Head of caudate nucleus (tissue), 42 donors: ENCODE data around the gene DYNLT2B.
"Not testable (repeated sequence)": the region's sequence is repeated elsewhere in the genome, so short reads cannot be mapped to it uniquely, and the experiment has no call there.

Experiments
- DNase-seq, 42 donors: peaks; one replicate each; pipeline versions ENCODE4 v3.0.0 to v3.0.0-alpha.2; 2020 to 2021; ENCODE audit warnings: mixed read lengths in 7 of 42
- intact Hi-C: fragments of 100-400 bp; cut with DNase I; formaldehyde crosslinking; loops from one replicate; pipeline ENCODE4 v1.15.0; 2022

The DYNLT2B gene

GRCh38 chr3:196332168-196332567, 14.1 kb upstream of the DYNLT2B start:
- DNase-seq: no peak
- intact Hi-C loops: no loop called here

- DNase-seq: no peak
- intact Hi-C loops: no loop called here
Observed at GRCh38 chr3:196327405-196327804, 9.4 kb upstream of the DYNLT2B start.

- no peak for DNase-seq
- intact Hi-C loops: no loop called here
Observed at GRCh38 chr3:196326936-196327335, 8.9 kb upstream of the DYNLT2B start.

GRCh38 chr3:196323691-196324090, 5.7 kb upstream of the DYNLT2B start:
- intact Hi-C loops: no loop called here
- DNase-seq: no peak

GRCh38 chr3:196323016-196323415, 5.0 kb upstream of the DYNLT2B start:
- DNase-seq: no peak
- intact Hi-C loops: no loop called here

GRCh38 chr3:196321162-196321561, 3.1 kb upstream of the DYNLT2B start:
- peak in 4 of 42 donors; percentile 3 to 30 (median 12) for DNase-seq
- intact Hi-C loops: no loop called here

- no peak for DNase-seq
- intact Hi-C loops: no loop called here
Observed at GRCh38 chr3:196320137-196320536, 2.1 kb upstream of the DYNLT2B start.

GRCh38 chr3:196316799-196317686, 997 bp downstream of the DYNLT2B start:
- not testable (repeated sequence) for DNase-seq
- intact Hi-C loops: loop anchor here (5.0 kb wide), 1 partner anchor 185 kb away; the partner anchor contains the start of gene RNF168

- DNase-seq: no peak
- intact Hi-C loops: loop anchor here (5.0 kb wide), 1 partner anchor 186 kb away; the partner anchor contains the start of gene RNF168
Observed at GRCh38 chr3:196315821-196316220, 2.2 kb downstream of the DYNLT2B start.

- DNase-seq: no peak
- intact Hi-C loops: no loop called here
Observed at GRCh38 chr3:196314597-196314996, 3.4 kb downstream of the DYNLT2B start.

- intact Hi-C loops, DNase-seq: not testable (repeated sequence)
Observed at GRCh38 chr3:196314086-196314485, 4.0 kb downstream of the DYNLT2B start.

- DNase-seq, intact Hi-C loops: not testable (repeated sequence)
Observed at GRCh38 chr3:196302960-196303359, 15.1 kb downstream of the DYNLT2B start.

- DNase-seq, intact Hi-C loops: not testable (repeated sequence)
Observed at GRCh38 chr3:196302551-196302950, 15.5 kb downstream of the DYNLT2B start.

- intact Hi-C loops: no loop called here
Observed at GRCh38 chr3:196298521-196298920, 19.5 kb downstream of the DYNLT2B start.

GRCh38 chr3:196292286-196292923, 25.6 kb downstream of the DYNLT2B start:
- no peak for DNase-seq

More at GRCh38 chr3:196298521-196298920, 19.5 kb downstream of the DYNLT2B start:
- DNase-seq: no peak

GRCh38 chr3:196288141-196288460, 29.9 kb downstream of the DYNLT2B start:
- intact Hi-C loops: no loop called here
- DNase-seq: peak in 3 of 42 donors; percentile 9 to 43 (median 11)

More at GRCh38 chr3:196292286-196292923, 25.6 kb downstream of the DYNLT2B start:
- intact Hi-C loops: no loop called here

GRCh38 chr3:196287440-196288140, 30.4 kb downstream of the DYNLT2B start, which contains the start of gene PCYT1A:
PCYT1A (minus strand) TSS chr3:196287726; CDS start chr3:196270531, 17,195 bp downstream.
- intact Hi-C loops: no loop called here
- DNase-seq: peak; percentile 76 to 96 (median 89)

- peak in 34 of 42 donors; percentile 6 to 52 (median 23) for DNase-seq
- intact Hi-C loops: no loop called here
Observed at GRCh38 chr3:196287090-196287439, 31.0 kb downstream of the DYNLT2B start.

GRCh38 chr3:196284396-196284795, 33.6 kb downstream of the DYNLT2B start:
- no peak for DNase-seq
- intact Hi-C loops: no loop called here

GRCh38 chr3:196281962-196282361, 36.1 kb downstream of the DYNLT2B start:
- intact Hi-C loops: no loop called here
- DNase-seq: no peak
